GM18870 (cell line): ENCODE results near the gene OPA3.

Experiments used
- ATAC-seq: cut with Tn5 transposase; IDR thresholded peaks from one replicate; pipeline ENCODE4 v1.9.1; 2021; ENCODE audit warnings: moderate library complexity; ENCODE audit not compliant: unreplicated experiment

Gene OPA3

DNA sequence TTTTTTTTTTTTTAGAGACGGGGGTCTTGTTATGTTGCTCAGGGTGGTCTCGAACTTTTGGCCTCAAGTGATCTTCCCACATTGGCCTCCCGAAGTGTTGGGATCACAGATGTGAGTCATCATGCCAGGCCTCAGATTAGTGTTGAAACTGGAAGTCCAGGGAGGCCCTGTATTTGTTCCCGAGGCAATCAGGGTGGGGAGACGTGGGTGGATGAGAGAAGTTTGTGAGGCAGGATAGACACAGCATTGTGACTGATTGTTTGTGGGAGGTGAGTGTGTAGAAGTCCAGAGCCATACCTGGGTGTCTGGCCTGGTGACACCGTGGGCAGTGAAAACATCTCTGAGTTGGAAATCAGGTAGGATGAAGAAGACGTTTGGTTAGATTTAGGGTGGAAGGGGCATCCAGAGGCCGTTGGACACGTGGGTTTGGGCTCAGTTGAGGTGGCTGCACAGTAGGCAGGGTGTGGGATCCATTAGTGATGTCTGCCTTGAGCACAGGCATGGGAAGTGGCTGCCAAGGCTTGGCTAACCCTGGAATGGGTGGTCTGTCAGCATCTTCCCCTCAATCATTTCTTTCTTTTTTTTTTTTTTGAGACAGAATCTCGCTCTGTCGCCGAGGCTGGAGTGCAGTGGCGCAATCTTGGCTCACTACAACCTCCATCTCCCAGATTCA, 100.2 kb downstream of the OPA3 start:
- no peak for ATAC-seq

DNA sequence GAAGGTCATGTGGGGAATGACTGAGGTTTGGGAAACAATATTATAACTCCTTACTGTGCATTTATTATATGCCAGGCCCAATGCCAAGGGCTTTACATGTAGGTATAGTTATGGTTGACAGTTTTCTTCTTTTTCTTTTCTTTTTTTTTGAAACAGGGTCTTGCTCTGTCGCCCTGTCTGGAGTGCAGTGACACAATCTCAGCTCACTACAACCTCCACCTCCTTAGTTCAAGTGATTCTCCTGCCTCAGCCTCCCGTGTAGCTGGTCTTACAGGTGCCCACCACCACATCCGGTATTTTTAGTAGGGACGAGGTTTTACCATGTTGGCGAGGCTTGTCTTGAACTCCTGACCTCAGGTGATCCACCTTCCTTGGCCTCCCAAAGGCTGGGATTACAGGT, 101.6 kb downstream of the OPA3 start:
- ATAC-seq, result no peak

DNA sequence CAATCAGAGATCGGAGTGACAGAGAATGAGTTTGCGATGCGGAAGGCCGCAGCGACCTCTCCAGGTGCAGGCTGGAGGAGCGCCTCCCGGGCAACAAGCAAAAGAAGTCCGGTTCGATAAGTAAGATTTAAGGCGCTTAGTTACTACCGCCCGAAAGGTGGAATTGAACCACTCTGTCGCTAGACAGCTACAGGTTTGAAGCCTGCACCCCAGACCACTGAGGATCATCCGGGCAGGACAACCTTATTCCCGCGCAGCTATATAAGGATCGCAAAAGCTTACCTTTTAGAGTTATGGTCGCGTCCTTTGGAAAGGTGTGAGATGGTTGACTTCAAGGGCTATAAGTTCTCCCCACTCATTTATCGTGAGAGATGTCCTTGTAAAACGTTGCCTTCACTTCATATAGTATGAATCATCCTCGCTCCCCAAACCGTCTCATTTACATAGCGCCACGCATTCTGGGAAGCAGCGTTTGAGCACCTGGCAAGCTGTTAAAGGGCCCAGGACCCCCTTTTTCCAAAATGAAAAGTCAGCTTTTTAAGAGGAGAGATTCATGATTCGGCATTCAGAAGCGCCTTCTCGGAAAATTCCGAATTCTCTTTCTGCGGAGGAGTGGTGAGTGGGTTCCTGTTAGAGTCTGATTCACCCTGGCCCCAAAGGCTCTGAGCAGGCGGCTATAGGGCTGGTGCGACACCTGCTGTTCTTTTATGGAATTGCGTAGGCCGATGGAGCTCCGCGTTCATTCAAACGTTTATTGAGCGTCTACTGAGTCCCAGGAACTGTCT, 106.0 kb downstream of the OPA3 start:
- peak; percentile 57 for ATAC-seq

DNA sequence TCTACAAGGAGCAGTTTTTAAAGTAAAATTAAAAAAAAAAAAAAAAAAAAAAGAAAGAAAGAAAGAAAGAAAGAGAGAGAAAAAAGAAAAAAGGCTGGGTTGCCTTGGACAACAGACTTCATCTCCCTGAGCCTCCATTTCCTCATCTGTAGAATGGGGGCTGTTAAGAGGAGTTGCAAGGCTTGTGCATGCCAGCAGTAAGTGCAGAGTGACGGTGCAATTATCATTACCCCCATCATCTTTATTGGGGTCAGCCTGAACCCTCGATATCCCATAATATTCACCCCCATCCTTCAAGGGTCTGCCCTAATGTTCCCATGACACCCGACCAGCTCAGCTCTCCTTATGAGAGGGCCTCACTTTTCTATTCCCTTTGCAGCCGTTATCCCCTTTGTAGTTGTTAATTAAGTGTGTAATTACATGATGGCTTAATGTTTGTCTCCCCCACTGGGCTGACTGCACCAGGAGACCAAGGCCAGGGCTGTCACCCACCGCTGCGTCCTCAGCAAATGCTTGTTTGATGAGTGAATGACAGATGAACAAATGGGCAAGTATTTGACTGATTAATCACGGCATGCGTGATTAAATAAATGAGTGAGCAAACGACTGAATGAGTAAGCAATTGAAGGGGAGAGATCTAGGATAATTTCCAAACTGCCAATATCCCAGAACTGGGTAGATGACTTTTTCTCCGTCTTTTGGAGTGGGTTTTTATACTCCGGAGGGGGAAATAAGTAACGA, 106.7 kb downstream of the OPA3 start:
- no peak for ATAC-seq
